Smooth muscle cell (in vitro differentiated cells): ENCODE measurements around the gene EIF4E2. TPM values are rescaled to one million over a fixed set of nuclear protein-coding genes. Genes with fewer than 3 reads are reported as not detected.
A peak's percentile ranks its signal among the peaks of the same experiment; 100 is the strongest.

ENCODE experiments used
- DNase-seq: peaks from one replicate; lab custom pipeline; 2025; ENCODE audit not compliant: unreplicated experiment; lab: John Stamatoyannopoulos, UW
- H2AFZ ChIP-seq: fragments of 200-600 bp; sonication (generic); 2 replicates; pipeline ENCODE4 v1.6.0; 2016; ENCODE audit warnings: antibody characterized with exemption, low read depth, mild to moderate bottlenecking
- H3F3A ChIP-seq: fragments of 200-600 bp; sonication (generic); 2 replicates; pipeline ENCODE4 v1.6.0; 2017; ENCODE audit warnings: antibody characterized with exemption, low read depth
- H3K27ac ChIP-seq: fragments of 200-600 bp; sonication (generic); 2 replicates; pipeline ENCODE4 v1.5.1; 2016; ENCODE audit warnings: low read depth, mild to moderate bottlenecking
- H3K27me3 ChIP-seq: fragments of 200-600 bp; sonication (generic); 2 replicates; pipeline ENCODE4 v1.6.1; 2016; ENCODE audit warnings: low read depth, mild to moderate bottlenecking
- H3K36me3 ChIP-seq: fragments of 200-600 bp; sonication (generic); 2 replicates; pipeline ENCODE4 v1.5.1; 2016; ENCODE audit warnings: low read depth
- H3K4me1 ChIP-seq: fragments of 200-600 bp; sonication (generic); 2 replicates; pipeline ENCODE4 v1.5.1; 2016; ENCODE audit warnings: low read depth
- H3K4me2 ChIP-seq: fragments of 200-600 bp; sonication (generic); 2 replicates; pipeline ENCODE4 v1.6.0; 2016; ENCODE audit warnings: mild to moderate bottlenecking
- H3K4me3 ChIP-seq: fragments of 200-600 bp; sonication (generic); 2 replicates; pipeline ENCODE4 v1.5.1; 2016; ENCODE audit warnings: mild to moderate bottlenecking
- H3K79me2 ChIP-seq: fragments of 200-600 bp; sonication (generic); 2 replicates; pipeline ENCODE4 v1.6.0; 2016; ENCODE audit warnings: low read depth, mild to moderate bottlenecking
- H3K9ac ChIP-seq: fragments of 200-600 bp; sonication (generic); 2 replicates; pipeline ENCODE4 v1.6.0; 2016; ENCODE audit warnings: low read depth
- H3K9me3 ChIP-seq: fragments of 200-600 bp; sonication (generic); replicated peaks from 2 replicates; pipeline ENCODE4 v1.5.1; 2016; ENCODE audit warnings: low read depth
- H4K20me1 ChIP-seq: fragments of 200-600 bp; sonication (generic); 2 replicates; pipeline ENCODE4 v1.6.0; 2016; ENCODE audit warnings: low read depth
- WGBS: methylation state at CpG from one replicate; pipeline ENCODE4 v1.1.7; 2016; ENCODE audit warnings: low lambda C conversion rate; 5-methylcytosine and 5-hydroxymethylcytosine counted together
- polyA plus RNA-seq: library from polyadenylated mRNA; unstranded; fragments of >200 nt; fragmentation: Nextera tagmentation; extraction: Ambion mirVana; gene quantifications from 2 replicates; pipeline ENCODE4 v1.2.1, GENCODE V29; 2016
- total RNA-seq: library from RNA; depleted of rRNA; stranded (reverse); fragments of >200 nt; gene quantifications from 2 replicates; pipeline ENCODE4 v1.2.3, GENCODE V29; 2014
- TF ChIP-seq, protein P1 (sequence below): fragments of 200-600 bp; sonication (generic); IDR thresholded peaks from 2 replicates; pipeline ENCODE4 v1.5.1; 2017; ENCODE audit warnings: borderline replicate concordance, mild to moderate bottlenecking, antibody characterized with exemption; ENCODE audit not compliant: insufficient read depth, poor library complexity, severe bottlenecking

Gene EIF4E2
- total and polyA plus RNA-seq, 2 experiments from 2014 or later, result 83.1 to 189 TPM

DNA sequence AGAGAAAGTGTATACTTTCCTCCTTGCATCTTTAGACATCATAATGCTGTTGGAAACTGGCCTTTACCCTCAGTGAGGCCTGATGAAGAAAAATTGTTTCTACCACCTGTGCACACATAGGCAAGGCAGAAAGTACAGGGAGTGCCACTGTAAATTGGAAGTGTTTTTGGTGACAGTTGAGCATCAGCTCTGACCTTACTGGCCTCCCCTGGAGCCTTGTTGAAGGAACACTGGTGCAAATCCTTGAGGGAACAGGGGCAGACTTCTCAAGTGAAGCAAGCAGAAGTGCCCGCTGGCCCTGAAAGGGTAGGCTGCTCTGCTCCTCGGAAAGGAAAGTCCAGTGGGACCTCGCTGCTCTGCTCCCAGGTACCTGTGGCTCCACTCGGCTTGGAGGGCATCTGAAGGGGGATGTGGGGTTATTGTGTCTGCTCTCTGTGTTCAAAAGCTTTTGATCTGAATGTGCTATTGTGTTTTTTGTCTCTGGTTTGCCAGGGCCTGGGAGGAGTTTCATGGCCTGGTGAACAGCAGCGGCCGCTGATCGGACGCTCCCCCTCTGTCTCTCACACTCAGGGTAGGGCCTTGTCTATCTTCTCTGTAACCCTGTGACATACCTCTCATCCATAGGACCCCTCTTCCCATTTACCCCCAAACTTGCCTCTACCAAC is 23.4 kb downstream of the EIF4E2 start:
- Histone ChIP-seq H3K4me3 (no peak overlapping the region), H3K79me2 (no peaks in the 10 kb centered on the region), H3K9me3 (no peaks in the 10 kb centered on the region), H3K27ac (peak overlapping the region; percentile 53), H3K9ac (no peak overlapping the region), H3K4me2 (no peak overlapping the region), H3K27me3 (no peaks in the 10 kb centered on the region), H3K36me3 (no peaks in the 10 kb centered on the region), H4K20me1 (no peaks in the 10 kb centered on the region), H2AFZ (no peak overlapping the region), H3K4me1 (no peaks in the 10 kb centered on the region), H3F3A (no peaks in the 10 kb centered on the region)
- 97% methylated on average over 8 of the region's 8 CpGs for WGBS
- TF ChIP-seq, protein P1, sequence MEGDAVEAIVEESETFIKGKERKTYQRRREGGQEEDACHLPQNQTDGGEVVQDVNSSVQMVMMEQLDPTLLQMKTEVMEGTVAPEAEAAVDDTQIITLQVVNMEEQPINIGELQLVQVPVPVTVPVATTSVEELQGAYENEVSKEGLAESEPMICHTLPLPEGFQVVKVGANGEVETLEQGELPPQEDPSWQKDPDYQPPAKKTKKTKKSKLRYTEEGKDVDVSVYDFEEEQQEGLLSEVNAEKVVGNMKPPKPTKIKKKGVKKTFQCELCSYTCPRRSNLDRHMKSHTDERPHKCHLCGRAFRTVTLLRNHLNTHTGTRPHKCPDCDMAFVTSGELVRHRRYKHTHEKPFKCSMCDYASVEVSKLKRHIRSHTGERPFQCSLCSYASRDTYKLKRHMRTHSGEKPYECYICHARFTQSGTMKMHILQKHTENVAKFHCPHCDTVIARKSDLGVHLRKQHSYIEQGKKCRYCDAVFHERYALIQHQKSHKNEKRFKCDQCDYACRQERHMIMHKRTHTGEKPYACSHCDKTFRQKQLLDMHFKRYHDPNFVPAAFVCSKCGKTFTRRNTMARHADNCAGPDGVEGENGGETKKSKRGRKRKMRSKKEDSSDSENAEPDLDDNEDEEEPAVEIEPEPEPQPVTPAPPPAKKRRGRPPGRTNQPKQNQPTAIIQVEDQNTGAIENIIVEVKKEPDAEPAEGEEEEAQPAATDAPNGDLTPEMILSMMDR, result no peak
- no peak for DNase-seq

DNA sequence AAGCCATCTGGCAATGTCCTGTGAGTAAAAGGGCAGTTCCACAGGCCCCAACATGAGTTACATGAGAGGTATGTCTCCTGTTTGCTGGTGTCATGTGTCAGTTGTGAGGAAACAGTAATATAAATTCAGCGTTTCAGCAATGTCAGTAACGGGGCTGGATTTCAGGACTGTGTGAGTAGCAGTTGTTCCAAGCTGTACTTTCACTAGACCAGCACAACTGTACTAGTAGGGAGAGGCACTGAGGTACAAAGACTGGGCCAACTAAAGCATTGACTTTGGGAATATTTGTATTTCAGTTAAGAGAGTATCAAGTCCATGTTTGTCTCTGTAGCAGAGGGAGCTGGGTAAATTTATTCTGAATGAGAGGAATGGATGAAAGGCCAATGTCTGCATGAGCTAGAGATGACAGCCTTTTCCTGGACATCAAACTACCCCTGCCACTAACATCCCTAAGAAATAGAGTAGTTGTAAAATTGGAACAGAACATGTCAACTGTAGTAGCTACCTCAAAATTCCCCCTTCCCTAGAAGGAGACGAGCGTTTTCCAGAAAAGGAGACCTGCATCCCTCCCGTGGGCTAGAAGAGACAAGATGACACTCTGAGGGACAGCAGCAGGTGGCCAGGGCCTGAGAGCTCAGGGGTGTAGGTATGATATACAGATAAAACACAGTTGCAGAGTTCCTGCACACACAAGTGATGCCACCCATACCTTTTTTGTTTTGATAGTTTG is 24.4 kb downstream of the EIF4E2 start:
- Histone ChIP-seq H3K79me2 (no peaks in the 10 kb centered on the region), H3K27me3 (no peaks in the 10 kb centered on the region), H2AFZ (no peak overlapping the region), H3K27ac (peak overlapping the region; percentile 53), H3K9me3 (no peaks in the 10 kb centered on the region), H3F3A (no peaks in the 10 kb centered on the region), H3K9ac (no peak overlapping the region), H4K20me1 (no peaks in the 10 kb centered on the region), H3K4me1 (no peaks in the 10 kb centered on the region), H3K4me2 (no peak overlapping the region), H3K36me3 (no peaks in the 10 kb centered on the region), H3K4me3 (no peak overlapping the region)
- WGBS, result 89% methylated on average over 5 of the region's 5 CpGs
- no peak for DNase-seq
- TF ChIP-seq, protein P1, result no peak

GRCh38 chr2:232575404-232575746 is 24.9 kb downstream of the EIF4E2 start:
- Histone ChIP-seq H2AFZ (no peak overlapping the region), H3F3A (no peaks in the 10 kb centered on the region), H3K4me1 (no peaks in the 10 kb centered on the region), H3K36me3 (no peaks in the 10 kb centered on the region), H3K9ac (no peak overlapping the region), H3K79me2 (no peaks in the 10 kb centered on the region), H3K27ac (no peak overlapping the region), H4K20me1 (no peaks in the 10 kb centered on the region), H3K4me2 (no peak overlapping the region), H3K9me3 (no peaks in the 10 kb centered on the region), H3K4me3 (no peak overlapping the region), H3K27me3 (no peaks in the 10 kb centered on the region)
- 100% methylated on average over 1 of the region's 1 CpG for WGBS
- TF ChIP-seq, protein P1, result no peak
- no peak for DNase-seq
